ENCODE results near the gene PDE2A. TPM values are rescaled to one million over a fixed set of nuclear protein-coding genes. Genes with fewer than 3 reads are reported as not detected.

The PDE2A gene
- total RNA-seq, 1 donor from 2014 or later: 3.0 TPM

DNA sequence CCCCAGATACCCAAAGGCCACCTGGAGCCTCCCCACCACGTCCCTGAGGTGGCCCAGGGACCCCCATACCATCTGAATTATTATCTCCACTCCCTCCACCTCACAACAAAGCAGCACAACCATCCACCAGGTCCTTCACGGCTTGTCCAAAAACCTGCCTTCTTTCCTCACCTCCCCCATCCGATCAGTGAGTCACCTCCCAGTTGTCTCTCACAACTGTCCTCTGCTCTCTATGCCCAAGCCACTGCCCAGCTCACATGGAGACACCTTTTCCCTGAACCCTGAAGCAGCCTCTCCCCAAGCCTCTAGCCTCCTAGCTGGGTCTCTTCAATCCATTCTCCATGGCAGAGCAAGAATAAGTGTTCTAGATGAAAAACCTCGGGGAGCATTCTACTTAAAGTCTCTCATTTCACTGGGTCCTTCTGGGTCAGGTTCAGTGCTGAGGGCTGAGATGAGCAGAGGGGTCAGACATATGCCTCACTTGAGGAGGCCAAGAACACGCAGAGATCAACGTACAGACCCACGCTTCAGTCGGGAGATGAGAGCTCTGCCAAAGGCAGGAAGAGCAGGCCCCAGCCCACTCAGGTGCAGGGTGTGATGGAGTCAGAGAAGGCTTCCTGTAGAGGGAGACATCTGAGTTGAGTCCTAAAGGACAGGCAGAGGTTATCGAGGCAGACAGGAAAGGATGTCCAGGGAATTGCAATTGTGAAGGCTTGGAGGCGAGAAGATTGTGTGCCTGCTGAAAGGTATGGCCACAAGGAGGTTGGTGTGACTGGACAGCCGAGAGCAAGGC, 74.7 kb downstream of the PDE2A start:
- TF ChIP-seq, protein P1, sequence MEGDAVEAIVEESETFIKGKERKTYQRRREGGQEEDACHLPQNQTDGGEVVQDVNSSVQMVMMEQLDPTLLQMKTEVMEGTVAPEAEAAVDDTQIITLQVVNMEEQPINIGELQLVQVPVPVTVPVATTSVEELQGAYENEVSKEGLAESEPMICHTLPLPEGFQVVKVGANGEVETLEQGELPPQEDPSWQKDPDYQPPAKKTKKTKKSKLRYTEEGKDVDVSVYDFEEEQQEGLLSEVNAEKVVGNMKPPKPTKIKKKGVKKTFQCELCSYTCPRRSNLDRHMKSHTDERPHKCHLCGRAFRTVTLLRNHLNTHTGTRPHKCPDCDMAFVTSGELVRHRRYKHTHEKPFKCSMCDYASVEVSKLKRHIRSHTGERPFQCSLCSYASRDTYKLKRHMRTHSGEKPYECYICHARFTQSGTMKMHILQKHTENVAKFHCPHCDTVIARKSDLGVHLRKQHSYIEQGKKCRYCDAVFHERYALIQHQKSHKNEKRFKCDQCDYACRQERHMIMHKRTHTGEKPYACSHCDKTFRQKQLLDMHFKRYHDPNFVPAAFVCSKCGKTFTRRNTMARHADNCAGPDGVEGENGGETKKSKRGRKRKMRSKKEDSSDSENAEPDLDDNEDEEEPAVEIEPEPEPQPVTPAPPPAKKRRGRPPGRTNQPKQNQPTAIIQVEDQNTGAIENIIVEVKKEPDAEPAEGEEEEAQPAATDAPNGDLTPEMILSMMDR (conservative IDR thresholded peaks at IDR 0.05): no peak
- Mint-ChIP-seq H3K36me3 (ENCODE audit: low read depth) (no peaks in the 10 kb centered on the region), H3K27ac (ENCODE audit: unreplicated experiment) (peak overlapping the region; percentile 7), H3K9me3 (no peaks in the 10 kb centered on the region), H3K4me1 (peaks cover 22% of the 10 kb centered on the region), H3K4me3 (no peak overlapping the region), H3K27me3 (ENCODE audit: low read depth) (peaks cover 23% of the 10 kb centered on the region)
- DNase-seq (ENCODE audit: low read depth, low spot score): no peak

DNA sequence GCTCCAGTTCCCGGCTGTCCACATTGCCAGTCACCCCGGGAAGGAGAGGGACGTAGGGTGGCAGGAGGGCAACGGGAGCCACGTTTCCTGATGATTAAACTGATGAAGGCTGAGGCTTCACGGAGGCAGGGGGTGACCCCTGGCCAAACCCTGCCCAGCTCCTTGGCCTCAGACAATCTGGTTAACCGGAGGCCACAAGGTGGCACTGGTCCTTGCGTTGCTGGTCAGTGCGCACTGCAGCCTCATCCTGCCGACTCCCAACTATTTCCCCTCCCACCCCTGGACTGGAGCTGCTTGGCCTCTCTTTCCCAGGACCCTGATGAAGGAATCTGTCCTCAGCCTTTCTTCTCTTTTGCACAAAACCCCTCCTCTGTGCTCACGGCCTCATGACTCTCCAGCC, 75.3 kb downstream of the PDE2A start:
- Mint-ChIP-seq H3K27ac (ENCODE audit: unreplicated experiment) (peak overlapping the region; percentile 7), H3K36me3 (ENCODE audit: low read depth) (no peaks in the 10 kb centered on the region), H3K27me3 (ENCODE audit: low read depth) (peaks cover 29% of the 10 kb centered on the region), H3K4me1 (peaks cover 22% of the 10 kb centered on the region), H3K9me3 (no peaks in the 10 kb centered on the region), H3K4me3 (no peak overlapping the region)
- peak; percentile 51 for DNase-seq (ENCODE audit: low read depth, low spot score)
- TF ChIP-seq, protein P1 (conservative IDR thresholded peaks at IDR 0.05): peak; percentile 55

DNA sequence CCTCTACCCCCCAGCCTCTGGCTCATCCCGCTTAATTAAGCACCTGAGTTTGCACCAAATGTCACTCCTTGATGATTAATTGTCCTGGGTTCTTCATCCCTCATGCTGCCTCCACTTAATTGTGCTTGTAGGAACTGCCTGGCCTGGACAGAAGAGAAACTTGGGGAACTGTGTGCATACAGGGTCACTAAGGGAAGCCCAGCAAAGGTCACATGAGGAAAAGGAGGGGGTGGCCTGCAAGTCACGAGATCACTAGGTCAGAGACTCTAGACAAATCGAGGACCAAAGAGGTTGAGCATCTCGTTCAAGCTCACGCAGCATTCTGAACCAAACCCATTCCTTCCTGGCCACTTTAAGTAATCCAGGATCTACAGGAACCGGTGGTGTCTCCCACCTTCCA, 75.8 kb downstream of the PDE2A start:
- Mint-ChIP-seq H3K4me3 (no peak overlapping the region), H3K36me3 (ENCODE audit: low read depth) (no peaks in the 10 kb centered on the region), H3K9me3 (no peaks in the 10 kb centered on the region), H3K27ac (ENCODE audit: unreplicated experiment) (no peak overlapping the region), H3K27me3 (ENCODE audit: low read depth) (peaks cover 33% of the 10 kb centered on the region), H3K4me1 (peaks cover 22% of the 10 kb centered on the region)
- no peak for DNase-seq (ENCODE audit: low read depth, low spot score)
- TF ChIP-seq, protein P1 (conservative IDR thresholded peaks at IDR 0.05): no peak

DNA sequence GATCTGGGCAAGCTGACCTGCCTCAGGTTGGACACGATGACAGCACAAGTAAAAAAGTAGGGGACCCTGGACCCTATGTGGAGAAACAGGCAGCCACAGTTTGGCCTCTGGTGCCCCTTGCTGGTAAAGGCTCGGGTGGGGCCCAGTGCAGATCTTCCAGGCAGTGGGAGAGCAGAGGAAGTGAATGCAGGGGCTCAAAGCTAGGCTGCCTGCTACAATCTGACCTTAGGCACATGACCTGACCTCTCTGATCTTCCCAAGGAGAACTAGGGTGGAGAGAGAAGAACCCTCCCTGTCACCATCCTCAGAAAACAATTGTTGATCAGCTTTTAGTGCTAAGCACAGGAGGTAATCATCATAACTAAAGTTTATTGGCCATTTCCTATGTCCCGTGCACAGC, 76.5 kb downstream of the PDE2A start:
- Mint-ChIP-seq H3K4me3 (no peak overlapping the region), H3K36me3 (ENCODE audit: low read depth) (no peaks in the 10 kb centered on the region), H3K27ac (ENCODE audit: unreplicated experiment) (no peak overlapping the region), H3K9me3 (no peaks in the 10 kb centered on the region), H3K4me1 (peaks cover 22% of the 10 kb centered on the region), H3K27me3 (ENCODE audit: low read depth) (peaks cover 40% of the 10 kb centered on the region)
- no peak for DNase-seq (ENCODE audit: low read depth, low spot score)
- TF ChIP-seq, protein P1 (conservative IDR thresholded peaks at IDR 0.05): no peak

DNA sequence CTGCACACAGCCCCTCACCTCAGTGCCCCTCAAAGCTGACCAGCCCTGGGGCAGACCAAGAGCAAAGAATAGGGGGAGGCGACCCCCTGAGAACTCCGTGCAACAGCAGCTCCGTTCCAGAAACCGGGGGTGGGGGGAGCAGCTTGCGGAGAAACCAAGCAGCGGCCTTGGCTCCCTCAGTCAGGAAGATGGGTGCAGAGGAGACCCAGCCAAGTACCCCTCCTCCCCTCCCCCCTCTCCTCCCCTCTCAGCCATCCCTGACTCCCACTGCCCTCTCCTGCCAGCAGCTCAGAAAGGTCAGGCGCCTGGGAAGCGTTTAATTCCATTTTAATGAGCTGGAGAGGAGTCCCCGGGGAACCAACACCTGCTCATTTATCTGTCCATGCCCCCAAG, 78.9 kb downstream of the PDE2A start:
- H3K4me3 Mint-ChIP-seq: no peak overlapping the region
- no peaks in the 10 kb centered on the region for H3K9me3 Mint-ChIP-seq
- peaks cover 26% of the 10 kb centered on the region for H3K4me1 Mint-ChIP-seq
- no peak for DNase-seq (ENCODE audit: low read depth, low spot score)
- TF ChIP-seq, protein P1 (conservative IDR thresholded peaks at IDR 0.05): no peak
- no peaks in the 10 kb centered on the region for H3K36me3 Mint-ChIP-seq (ENCODE audit: low read depth)
- H3K27ac Mint-ChIP-seq (ENCODE audit: unreplicated experiment): no peak overlapping the region
- peaks cover 60% of the 10 kb centered on the region for H3K27me3 Mint-ChIP-seq (ENCODE audit: low read depth)
